Thyroid gland (tissue), 4 donors: ENCODE data around the gene FBXO3. TPM values are rescaled to one million over a fixed set of nuclear protein-coding genes. Genes with fewer than 3 reads are reported as not detected.

Experiments
- DNase-seq, 2 donors: peaks; one replicate each; pipeline ENCODE4 v3.0.0-alpha.2; 2019
- H3K27ac ChIP-seq, 3 donors: fragments of 200-600 bp; sonication (generic); 1 replicate in 2 of 3; 2 replicates in 1 of 3; pipeline ENCODE4 v1.5.1; 2016 to 2019; ENCODE audit warnings: mild to moderate bottlenecking in 1 of 3, moderate library complexity in 1 of 3
- H3K27me3 ChIP-seq: fragments of 200-600 bp; sonication (generic); one replicate; pipeline ENCODE4 v1.5.1; 2019
- H3K36me3 ChIP-seq, 2 donors: fragments of 200-600 bp; sonication (generic); one replicate each; pipeline ENCODE4 v1.5.1; 2016 to 2019
- H3K4me1 ChIP-seq, 2 donors: fragments of 200-600 bp; sonication (generic); one replicate each; pipeline ENCODE4 v1.5.1; 2017 to 2019
- H3K4me3 ChIP-seq, 3 donors: fragments of 200-600 bp; sonication (generic); replicated peaks in 1 of 3; 1 replicate in 2 of 3; 2 replicates in 1 of 3; pipeline ENCODE4 v1.5.1; 2016; ENCODE audit warnings: mild to moderate bottlenecking in 1 of 3
- H3K9me3 ChIP-seq: fragments of 200-600 bp; sonication (generic); one replicate; pipeline ENCODE4 v1.5.1; 2017
- POLR2A ChIP-seq, 2 donors: fragments of 450-650 bp; IDR thresholded peaks; one replicate each; pipeline ENCODE4 v1.6.1; 2017; ENCODE audit warnings: antibody characterized with exemption in 2 of 2, mild to moderate bottlenecking in 2 of 2, moderate library complexity in 1 of 2
- WGBS, 2 donors: methylation state at CpG; one replicate each; pipeline ENCODE4 v1.1.5; 2017; 5-methylcytosine and 5-hydroxymethylcytosine counted together
- intact Hi-C: fragments of 100-400 bp; cut with DNase I; formaldehyde crosslinking; loops from one replicate; pipeline ENCODE4 v1.15.1; 2023
- total RNA-seq, 4 donors: library from RNA; depleted of rRNA; stranded (reverse); fragments of >200 nt; gene quantifications; one replicate each; pipeline ENCODE4 v1.2.3, GENCODE V29; 2016
- TF ChIP-seq, protein P1 (sequence below), 6 experiments: fragments of 200-600 bp in 3 of 6; fragments of 450-650 bp in 3 of 6; sonication (generic) in 3 of 6; IDR thresholded peaks; one replicate each; pipeline ENCODE4 v1.5.1; 2016 to 2019; ENCODE audit warnings: antibody characterized with exemption in 6 of 6, mild to moderate bottlenecking in 2 of 6, inconsistent platforms in 1 of 6, moderate library complexity in 1 of 6

The FBXO3 gene
- total RNA-seq, 4 donors from 2014 or later, result 55.8 to 82.0 (median 57.7) TPM

DNA sequence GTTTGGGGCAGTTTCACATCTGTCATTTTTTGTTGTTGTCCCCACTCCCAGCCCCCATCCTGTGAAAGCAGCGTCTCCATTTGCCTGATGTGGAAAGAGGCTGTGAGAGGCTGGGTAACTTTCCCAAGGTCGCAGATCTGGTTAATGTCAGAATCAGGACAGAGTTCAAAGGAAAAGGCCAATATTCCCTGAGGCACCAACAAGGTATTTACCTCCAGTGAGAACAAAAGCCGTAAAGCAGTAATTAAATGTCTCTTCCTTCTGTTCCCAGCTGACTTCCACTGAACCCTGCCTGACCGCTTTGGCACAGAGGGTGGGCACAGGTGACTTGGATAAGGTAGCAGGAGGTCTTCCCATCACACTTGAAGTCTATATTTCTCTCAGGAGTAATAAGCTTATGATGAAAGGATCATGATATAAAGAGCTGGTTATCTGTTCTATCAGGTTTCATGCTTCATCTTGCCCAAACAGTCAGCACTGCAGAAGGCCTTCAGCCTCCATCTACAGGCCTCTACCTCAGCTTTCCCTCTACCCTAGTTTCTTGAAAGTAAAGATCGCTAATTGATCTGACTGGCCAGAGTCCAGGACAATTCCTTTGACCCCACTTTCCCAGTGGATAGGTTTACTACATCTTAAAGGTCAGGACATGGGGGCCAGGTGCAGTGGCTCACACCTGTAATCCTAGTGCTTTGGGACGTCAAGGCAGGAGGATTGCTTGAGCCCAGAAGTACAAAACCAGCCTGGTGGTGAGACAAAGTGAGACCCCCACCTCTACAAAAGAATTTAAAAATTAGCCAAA is 83.1 kb downstream of the FBXO3 start:
- Histone ChIP-seq H3K4me1 (peaks cover 38 to 60% of the 10 kb centered on the region in 2 donors), H3K27me3 (no peaks in the 10 kb centered on the region), H3K4me3 (no peak overlapping the region), H3K36me3 (no peaks in the 10 kb centered on the region), H3K9me3 (no peaks in the 10 kb centered on the region), H3K27ac (peak overlapping the region; percentile 86 to 92 (median 89))
- DNase-seq, result no peak
- WGBS, 2 donors, result 81 to 88% methylated on average over 6 of the region's 6 CpGs
- no peak for TF ChIP-seq POLR2A (IDR thresholded peaks at IDR 0.05)
- TF ChIP-seq, protein P1, sequence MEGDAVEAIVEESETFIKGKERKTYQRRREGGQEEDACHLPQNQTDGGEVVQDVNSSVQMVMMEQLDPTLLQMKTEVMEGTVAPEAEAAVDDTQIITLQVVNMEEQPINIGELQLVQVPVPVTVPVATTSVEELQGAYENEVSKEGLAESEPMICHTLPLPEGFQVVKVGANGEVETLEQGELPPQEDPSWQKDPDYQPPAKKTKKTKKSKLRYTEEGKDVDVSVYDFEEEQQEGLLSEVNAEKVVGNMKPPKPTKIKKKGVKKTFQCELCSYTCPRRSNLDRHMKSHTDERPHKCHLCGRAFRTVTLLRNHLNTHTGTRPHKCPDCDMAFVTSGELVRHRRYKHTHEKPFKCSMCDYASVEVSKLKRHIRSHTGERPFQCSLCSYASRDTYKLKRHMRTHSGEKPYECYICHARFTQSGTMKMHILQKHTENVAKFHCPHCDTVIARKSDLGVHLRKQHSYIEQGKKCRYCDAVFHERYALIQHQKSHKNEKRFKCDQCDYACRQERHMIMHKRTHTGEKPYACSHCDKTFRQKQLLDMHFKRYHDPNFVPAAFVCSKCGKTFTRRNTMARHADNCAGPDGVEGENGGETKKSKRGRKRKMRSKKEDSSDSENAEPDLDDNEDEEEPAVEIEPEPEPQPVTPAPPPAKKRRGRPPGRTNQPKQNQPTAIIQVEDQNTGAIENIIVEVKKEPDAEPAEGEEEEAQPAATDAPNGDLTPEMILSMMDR (IDR thresholded peaks at IDR 0.05), result no peak
- intact Hi-C loops, result no loop called here

Other genes with a start within 250 kb of the FBXO3 start
- not detected for gene C11orf91, start 73.7 kb downstream of the FBXO3 start, total RNA-seq
- 100 to 1,000 TPM; 367 to 562 (median 504) TPM for gene CD59, start 38.1 kb downstream of the FBXO3 start, total RNA-seq
- 10 to 100 TPM; 20.7 to 51.5 (median 40.3) TPM for gene LMO2, start 117.6 kb upstream of the FBXO3 start, total RNA-seq